GM23338 (cell line): Measurements from ENCODE around the gene CLTA. TPM values are rescaled to one million over a fixed set of nuclear protein-coding genes. Genes with fewer than 3 reads are reported as not detected.

Source experiments
- ATAC-seq: fragments of 200-7000 bp; cut with Tn5 transposase; 3 replicates; pipeline ENCODE4 v1.9.1; 2020
- DNase-seq: peaks from one replicate; pipeline ENCODE4 v3.0.0-alpha.2; 2015; ENCODE audit warnings: low spot score
- H2AFZ ChIP-seq: fragments of 200-600 bp; sonication (generic); 2 replicates; pipeline ENCODE4 v1.8.0; 2016; ENCODE audit warnings: antibody characterized with exemption, mild to moderate bottlenecking, moderate library complexity
- H3F3A ChIP-seq: fragments of 200-600 bp; sonication (generic); replicated peaks from 2 replicates; pipeline ENCODE4 v1.8.0; 2017; ENCODE audit warnings: antibody characterized with exemption, mixed run types, low read depth
- H3K27ac ChIP-seq: fragments of 200-600 bp; sonication (generic); 2 replicates; pipeline ENCODE4 v1.6.1; 2016; ENCODE audit warnings: low read depth
- H3K27me3 ChIP-seq: fragments of 200-600 bp; sonication (generic); 2 replicates; pipeline ENCODE4 v1.8.0; 2016; ENCODE audit warnings: mild to moderate bottlenecking, mixed run types, moderate library complexity; ENCODE audit not compliant: insufficient read depth
- H3K36me3 ChIP-seq: fragments of 200-600 bp; sonication (generic); 2 replicates; pipeline ENCODE4 v1.8.0; 2016; ENCODE audit warnings: mild to moderate bottlenecking; ENCODE audit not compliant: insufficient read depth
- H3K4me1 ChIP-seq: fragments of 200-600 bp; sonication (generic); 2 replicates; pipeline ENCODE4 v1.8.0; 2016; ENCODE audit warnings: mild to moderate bottlenecking, moderate library complexity; ENCODE audit not compliant: insufficient read depth
- H3K4me2 ChIP-seq: fragments of 200-600 bp; sonication (generic); 2 replicates; pipeline ENCODE4 v1.7.1; 2017; ENCODE audit warnings: mixed run types
- H3K4me3 ChIP-seq: fragments of 200-600 bp; sonication (generic); 2 replicates; pipeline ENCODE4 v1.6.1; 2016; ENCODE audit warnings: mixed run types
- H3K79me2 ChIP-seq: fragments of 200-600 bp; sonication (generic); replicated peaks from 2 replicates; pipeline ENCODE4 v1.8.0; 2017; ENCODE audit warnings: mild to moderate bottlenecking; ENCODE audit not compliant: insufficient read depth
- H3K9me2 ChIP-seq: fragments of 200-600 bp; sonication (generic); 2 replicates; pipeline ENCODE4 v1.8.0; 2017; ENCODE audit not compliant: insufficient read depth
- H4K20me1 ChIP-seq: fragments of 200-600 bp; sonication (generic); replicated peaks from 2 replicates; pipeline ENCODE4 v1.8.0; 2017; ENCODE audit warnings: mild to moderate bottlenecking; ENCODE audit not compliant: insufficient read depth
- H3K27ac Mint-ChIP-seq: 2 replicates; pipeline ENCODE4 v1.8.0; 2020; ENCODE audit warnings: inconsistent platforms, mild to moderate bottlenecking, moderate library complexity, mixed read lengths
- H3K27me3 Mint-ChIP-seq: 3 replicates; pipeline ENCODE4 v1.8.0; 2022; ENCODE audit warnings: low read depth, mild to moderate bottlenecking, moderate library complexity, mixed read lengths, inconsistent platforms; ENCODE audit not compliant: insufficient read depth, poor library complexity
- H3K36me3 Mint-ChIP-seq: 3 replicates; pipeline ENCODE4 v1.8.0; 2021; ENCODE audit warnings: low read depth, mild to moderate bottlenecking, inconsistent platforms, moderate library complexity, mixed read lengths
- H3K4me1 Mint-ChIP-seq: 3 replicates; pipeline ENCODE4 v1.8.0; 2020; ENCODE audit warnings: mild to moderate bottlenecking, inconsistent platforms, mixed read lengths
- H3K4me3 Mint-ChIP-seq: 3 replicates; pipeline ENCODE4 v1.8.0; 2021; ENCODE audit warnings: moderate library complexity, mild to moderate bottlenecking, inconsistent platforms, mixed read lengths
- H3K9me3 Mint-ChIP-seq: 3 replicates; pipeline ENCODE4 v1.8.0; 2020; ENCODE audit warnings: moderate library complexity, mild to moderate bottlenecking, inconsistent platforms, mixed read lengths
- CREB1 ChIP-seq: fragments of 250-450 bp; sonication (Bioruptor Pico); IDR thresholded peaks from 2 replicates; pipeline ENCODE4 v1.5.0; 2020; ENCODE audit warnings: low read depth, mild to moderate bottlenecking, moderate library complexity
- CTCF ChIP-seq, 2 experiments: fragments of 200-600 bp in 1 of 2; sonication (generic) in 1 of 2; conservative IDR thresholded peaks; 2 replicates each; pipeline versions ENCODE4 v1.5.1 to v1.6.1; 2016 to 2017; ENCODE audit warnings: antibody characterized with exemption in 2 of 2, low read depth in 2 of 2, mild to moderate bottlenecking in 2 of 2, moderate library complexity in 1 of 2
- EZH2 ChIP-seq: fragments of 200-600 bp; sonication (generic); IDR thresholded peaks from one replicate; pipeline ENCODE4 v1.8.0; 2017; ENCODE audit warnings: antibody characterized with exemption, mild to moderate bottlenecking, low read depth; ENCODE audit not compliant: unreplicated experiment
- EZH2phosphoT487 ChIP-seq: fragments of 200-600 bp; sonication (generic); IDR thresholded peaks from one replicate; pipeline ENCODE4 v1.8.1; 2018; ENCODE audit warnings: antibody characterized with exemption; ENCODE audit not compliant: unreplicated experiment
- JUNB ChIP-seq: IDR thresholded peaks from one replicate; pipeline ENCODE4 v1.6.1; 2016; ENCODE audit warnings: antibody characterized with exemption; ENCODE audit not compliant: unreplicated experiment
- NANOG ChIP-seq: IDR thresholded peaks from 2 replicates; pipeline ENCODE4 v1.6.1; 2016; ENCODE audit warnings: antibody characterized with exemption, borderline replicate concordance
- POLR2AphosphoS5 ChIP-seq: IDR thresholded peaks from 2 replicates; pipeline ENCODE4 v1.6.1; 2016; ENCODE audit warnings: antibody characterized with exemption, low read depth
- REST ChIP-seq: IDR thresholded peaks from one replicate; pipeline ENCODE4 v1.6.1; 2018; ENCODE audit warnings: antibody characterized with exemption; ENCODE audit not compliant: unreplicated experiment
- STAT1 ChIP-seq: IDR thresholded peaks from one replicate; pipeline ENCODE4 v1.6.1; 2016; ENCODE audit warnings: antibody characterized with exemption; ENCODE audit not compliant: unreplicated experiment
- ZNF114 ChIP-seq: fragments of 250-450 bp; sonication (Bioruptor Pico); IDR thresholded peaks from 2 replicates; pipeline ENCODE4 v1.5.0; 2020; ENCODE audit warnings: mild to moderate bottlenecking, moderate library complexity
- ZNF331 ChIP-seq: fragments of 250-450 bp; sonication (Bioruptor Pico); IDR thresholded peaks from 2 replicates; pipeline ENCODE4 v1.5.0; 2020; ENCODE audit warnings: low read depth, mild to moderate bottlenecking, moderate library complexity
- polyA plus RNA-seq: library from polyadenylated mRNA; unstranded; fragments of >200 nt; fragmentation: Nextera tagmentation; extraction: Ambion mirVana; gene quantifications from 2 replicates; pipeline ENCODE4 v1.2.1, GENCODE V29; 2016
- total RNA-seq: library from RNA; depleted of rRNA; stranded (reverse); fragments of >200 nt; shearing (Covaris generic); gene quantifications from 2 replicates; pipeline ENCODE4 v1.2.3, GENCODE V29; 2014
- TF ChIP-seq, protein P1 (sequence below): fragments of 250-450 bp; sonication (Bioruptor Pico); IDR thresholded peaks from 2 replicates; pipeline ENCODE4 v1.5.0; 2020; ENCODE audit warnings: mild to moderate bottlenecking, moderate library complexity
- TF ChIP-seq, protein P2 (sequence below): IDR thresholded peaks from 2 replicates; pipeline ENCODE4 v1.6.1; 2016; ENCODE audit warnings: antibody characterized with exemption

Gene CLTA
- total and polyA plus RNA-seq, 2 experiments from 2014 or later, result 223 to 259 TPM

GRCh38 chr9:36169708-36170107 is 21.0 kb upstream of the CLTA start:
- Histone ChIP-seq H3K27ac (no peak overlapping the region), H3K27me3 (no peaks in the 10 kb centered on the region), H2AFZ (no peak overlapping the region), H3K4me2 (no peak overlapping the region), H3K9me2 (no peaks in the 10 kb centered on the region), H4K20me1 (no peaks in the 10 kb centered on the region), H3K36me3 (no peaks in the 10 kb centered on the region), H3K4me3 (no peak overlapping the region), H3K79me2 (no peaks in the 10 kb centered on the region), H3K4me1 (peaks cover 5% of the 10 kb centered on the region), H3F3A (no peaks in the 10 kb centered on the region)
- Mint-ChIP-seq H3K36me3 (no peaks in the 10 kb centered on the region), H3K27ac (no peak overlapping the region), H3K4me1 (peaks cover 12% of the 10 kb centered on the region), H3K4me3 (no peak overlapping the region), H3K9me3 (no peaks in the 10 kb centered on the region), H3K27me3 (peaks cover 14% of the 10 kb centered on the region)
- no peak for ATAC-seq
- DNase-seq, result no peak
- TF ChIP-seq NANOG (no peak), EZH2phosphoT487 (no peak), EZH2 (no peak), POLR2AphosphoS5 (no peak), JUNB (no peak), CREB1 (CRISPR knock-in tag) (no peak), ZNF331 (CRISPR knock-in tag) (no peak), ZNF114 (no peak), STAT1 (no peak), REST (no peak), CTCF (conservative IDR thresholded peaks at IDR 0.05; ENCODE audit: low read depth in 2 of 2) (no peak)
- TF ChIP-seq, protein P1, sequence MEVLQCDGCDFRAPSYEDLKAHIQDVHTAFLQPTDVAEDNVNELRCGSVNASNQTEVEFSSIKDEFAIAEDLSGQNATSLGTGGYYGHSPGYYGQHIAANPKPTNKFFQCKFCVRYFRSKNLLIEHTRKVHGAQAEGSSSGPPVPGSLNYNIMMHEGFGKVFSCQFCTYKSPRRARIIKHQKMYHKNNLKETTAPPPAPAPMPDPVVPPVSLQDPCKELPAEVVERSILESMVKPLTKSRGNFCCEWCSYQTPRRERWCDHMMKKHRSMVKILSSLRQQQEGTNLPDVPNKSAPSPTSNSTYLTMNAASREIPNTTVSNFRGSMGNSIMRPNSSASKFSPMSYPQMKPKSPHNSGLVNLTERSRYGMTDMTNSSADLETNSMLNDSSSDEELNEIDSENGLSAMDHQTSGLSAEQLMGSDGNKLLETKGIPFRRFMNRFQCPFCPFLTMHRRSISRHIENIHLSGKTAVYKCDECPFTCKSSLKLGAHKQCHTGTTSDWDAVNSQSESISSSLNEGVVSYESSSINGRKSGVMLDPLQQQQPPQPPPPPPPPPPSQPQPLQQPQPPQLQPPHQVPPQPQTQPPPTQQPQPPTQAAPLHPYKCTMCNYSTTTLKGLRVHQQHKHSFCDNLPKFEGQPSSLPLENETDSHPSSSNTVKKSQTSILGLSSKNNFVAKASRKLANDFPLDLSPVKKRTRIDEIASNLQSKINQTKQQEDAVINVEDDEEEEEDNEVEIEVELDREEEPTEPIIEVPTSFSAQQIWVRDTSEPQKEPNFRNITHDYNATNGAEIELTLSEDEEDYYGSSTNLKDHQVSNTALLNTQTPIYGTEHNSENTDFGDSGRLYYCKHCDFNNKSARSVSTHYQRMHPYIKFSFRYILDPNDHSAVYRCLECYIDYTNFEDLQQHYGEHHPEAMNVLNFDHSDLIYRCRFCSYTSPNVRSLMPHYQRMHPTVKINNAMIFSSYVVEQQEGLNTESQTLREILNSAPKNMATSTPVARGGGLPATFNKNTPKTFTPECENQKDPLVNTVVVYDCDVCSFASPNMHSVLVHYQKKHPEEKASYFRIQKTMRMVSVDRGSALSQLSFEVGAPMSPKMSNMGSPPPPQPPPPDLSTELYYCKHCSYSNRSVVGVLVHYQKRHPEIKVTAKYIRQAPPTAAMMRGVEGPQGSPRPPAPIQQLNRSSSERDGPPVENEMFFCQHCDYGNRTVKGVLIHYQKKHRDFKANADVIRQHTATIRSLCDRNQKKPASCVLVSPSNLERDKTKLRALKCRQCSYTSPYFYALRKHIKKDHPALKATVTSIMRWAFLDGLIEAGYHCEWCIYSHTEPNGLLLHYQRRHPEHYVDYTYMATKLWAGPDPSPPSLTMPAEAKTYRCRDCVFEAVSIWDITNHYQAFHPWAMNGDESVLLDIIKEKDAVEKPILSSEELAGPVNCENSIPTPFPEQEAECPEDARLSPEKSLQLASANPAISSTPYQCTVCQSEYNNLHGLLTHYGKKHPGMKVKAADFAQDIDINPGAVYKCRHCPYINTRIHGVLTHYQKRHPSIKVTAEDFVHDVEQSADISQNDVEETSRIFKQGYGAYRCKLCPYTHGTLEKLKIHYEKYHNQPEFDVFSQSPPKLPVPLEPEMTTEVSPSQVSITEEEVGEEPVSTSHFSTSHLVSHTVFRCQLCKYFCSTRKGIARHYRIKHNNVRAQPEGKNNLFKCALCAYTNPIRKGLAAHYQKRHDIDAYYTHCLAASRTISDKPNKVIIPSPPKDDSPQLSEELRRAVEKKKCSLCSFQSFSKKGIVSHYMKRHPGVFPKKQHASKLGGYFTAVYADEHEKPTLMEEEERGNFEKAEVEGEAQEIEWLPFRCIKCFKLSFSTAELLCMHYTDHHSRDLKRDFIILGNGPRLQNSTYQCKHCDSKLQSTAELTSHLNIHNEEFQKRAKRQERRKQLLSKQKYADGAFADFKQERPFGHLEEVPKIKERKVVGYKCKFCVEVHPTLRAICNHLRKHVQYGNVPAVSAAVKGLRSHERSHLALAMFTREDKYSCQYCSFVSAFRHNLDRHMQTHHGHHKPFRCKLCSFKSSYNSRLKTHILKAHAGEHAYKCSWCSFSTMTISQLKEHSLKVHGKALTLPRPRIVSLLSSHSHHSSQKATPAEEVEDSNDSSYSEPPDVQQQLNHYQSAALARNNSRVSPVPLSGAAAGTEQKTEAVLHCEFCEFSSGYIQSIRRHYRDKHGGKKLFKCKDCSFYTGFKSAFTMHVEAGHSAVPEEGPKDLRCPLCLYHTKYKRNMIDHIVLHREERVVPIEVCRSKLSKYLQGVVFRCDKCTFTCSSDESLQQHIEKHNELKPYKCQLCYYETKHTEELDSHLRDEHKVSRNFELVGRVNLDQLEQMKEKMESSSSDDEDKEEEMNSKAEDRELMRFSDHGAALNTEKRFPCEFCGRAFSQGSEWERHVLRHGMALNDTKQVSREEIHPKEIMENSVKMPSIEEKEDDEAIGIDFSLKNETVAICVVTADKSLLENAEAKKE, result no peak
- TF ChIP-seq, protein P2, sequence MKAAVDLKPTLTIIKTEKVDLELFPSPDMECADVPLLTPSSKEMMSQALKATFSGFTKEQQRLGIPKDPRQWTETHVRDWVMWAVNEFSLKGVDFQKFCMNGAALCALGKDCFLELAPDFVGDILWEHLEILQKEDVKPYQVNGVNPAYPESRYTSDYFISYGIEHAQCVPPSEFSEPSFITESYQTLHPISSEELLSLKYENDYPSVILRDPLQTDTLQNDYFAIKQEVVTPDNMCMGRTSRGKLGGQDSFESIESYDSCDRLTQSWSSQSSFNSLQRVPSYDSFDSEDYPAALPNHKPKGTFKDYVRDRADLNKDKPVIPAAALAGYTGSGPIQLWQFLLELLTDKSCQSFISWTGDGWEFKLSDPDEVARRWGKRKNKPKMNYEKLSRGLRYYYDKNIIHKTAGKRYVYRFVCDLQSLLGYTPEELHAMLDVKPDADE, result no peak
